HepG2 (cell line): ENCODE results near the gene LGALS13. TPM values are rescaled to one million over a fixed set of nuclear protein-coding genes. Genes with fewer than 3 reads are reported as not detected.

Experiments used
- ATF5 ChIP-seq: sonication (generic); formaldehyde crosslinking; IDR thresholded peaks from 2 replicates; pipeline ENCODE4 v1.4.0; 2020; ENCODE audit warnings: mild to moderate bottlenecking, low read depth, missing genetic modification reagents
- BCL6 ChIP-seq: IDR thresholded peaks from 2 replicates; pipeline ENCODE4 v1.6.1; 2016; ENCODE audit warnings: missing genetic modification reagents, missing compliant biosample characterization
- CC2D1A ChIP-seq: sonication (generic); formaldehyde crosslinking; IDR thresholded peaks from 2 replicates; pipeline ENCODE4 v1.8.1; 2023; ENCODE audit warnings: mild to moderate bottlenecking, missing genetic modification reagents
- DR1 ChIP-seq: sonication (generic); formaldehyde crosslinking; IDR thresholded peaks from 2 replicates; pipeline ENCODE4 v1.8.0; 2021; ENCODE audit warnings: mild to moderate bottlenecking, missing genetic modification reagents, inconsistent platforms
- FOXA3 ChIP-seq: IDR thresholded peaks from 2 replicates; pipeline ENCODE4 v1.6.1; 2016; ENCODE audit warnings: missing genetic modification reagents, missing compliant biosample characterization
- FUBP1 ChIP-seq: sonication (generic); formaldehyde crosslinking; IDR thresholded peaks from 2 replicates; pipeline ENCODE4 v1.5.1; 2020; ENCODE audit warnings: missing genetic modification reagents, mild to moderate bottlenecking, borderline replicate concordance
- GATA4 ChIP-seq: sonication (generic); IDR thresholded peaks from 2 replicates; pipeline ENCODE4 v1.6.1; 2016; ENCODE audit warnings: antibody characterized with exemption, low read depth, borderline replicate concordance
- GPN1 ChIP-seq: sonication (generic); formaldehyde crosslinking; IDR thresholded peaks from 2 replicates; pipeline ENCODE4 v1.5.1; 2020; ENCODE audit warnings: missing genetic modification reagents, borderline replicate concordance
- MTA1 ChIP-seq: sonication (generic); formaldehyde crosslinking; IDR thresholded peaks from 2 replicates; pipeline ENCODE4 v1.4.0; 2020; ENCODE audit warnings: missing genetic modification reagents, mild to moderate bottlenecking, borderline replicate concordance
- PATZ1 ChIP-seq: sonication (generic); formaldehyde crosslinking; IDR thresholded peaks from 2 replicates; pipeline ENCODE4 v1.4.0; 2020; ENCODE audit warnings: missing genetic modification reagents
- POLR2G ChIP-seq: fragments of 200-400 bp; formaldehyde crosslinking; IDR thresholded peaks from 2 replicates; pipeline ENCODE4 v1.6.1; 2018; ENCODE audit warnings: mild to moderate bottlenecking, low read depth, low read length, moderate library complexity
- TRAFD1 ChIP-seq: sonication (generic); formaldehyde crosslinking; IDR thresholded peaks from 2 replicates; pipeline ENCODE4 v1.5.1; 2020; ENCODE audit warnings: missing genetic modification reagents, mild to moderate bottlenecking, borderline replicate concordance
- ZFP91 ChIP-seq: sonication (generic); formaldehyde crosslinking; IDR thresholded peaks from 2 replicates; pipeline ENCODE4 v1.9.0; 2022; ENCODE audit warnings: missing genetic modification reagents, mild to moderate bottlenecking, borderline replicate concordance
- ZKSCAN8 ChIP-seq: IDR thresholded peaks from 2 replicates; pipeline ENCODE4 v1.6.1; 2016; ENCODE audit warnings: borderline replicate concordance, missing genetic modification reagents, missing compliant biosample characterization
- ZNF121 ChIP-seq: sonication (generic); formaldehyde crosslinking; IDR thresholded peaks from 2 replicates; pipeline ENCODE4 v1.5.0; 2020; ENCODE audit warnings: mild to moderate bottlenecking, missing genetic modification reagents
- ZNF331 ChIP-seq: sonication (generic); formaldehyde crosslinking; IDR thresholded peaks from 2 replicates; pipeline ENCODE4 v1.4.0; 2020; ENCODE audit warnings: missing genetic modification reagents
- ZNF414 ChIP-seq: sonication (generic); formaldehyde crosslinking; IDR thresholded peaks from 2 replicates; pipeline ENCODE4 v1.5.0; 2020; ENCODE audit warnings: missing genetic modification reagents
- ZNF878 ChIP-seq: sonication (generic); formaldehyde crosslinking; IDR thresholded peaks from 2 replicates; pipeline ENCODE4 v1.8.1; 2023; ENCODE audit warnings: mild to moderate bottlenecking, missing genetic modification reagents, moderate library complexity
- polyA plus RNA-seq, 8 experiments: library from polyadenylated mRNA; depleted of rRNA in 3 of 8; stranded (reverse) in 7 of 8; unstranded in 1 of 8; fragments of >200 nt; fragmentation: Illumina TruSeq in 4 of 8; extraction: Trizol in 4 of 8; gene quantifications; 2 replicates each; pipeline versions ENCODE4 v1.2.1 to v1.2.3, GENCODE V29; 2011 to 2016; ENCODE audit warnings: low read depth in 4 of 8, missing spikeins in 1 of 8, mixed read lengths in 1 of 8; ENCODE audit not compliant: insufficient read depth in 1 of 8
- total RNA-seq, 5 experiments: library from RNA; depleted of rRNA; stranded (reverse); fragments of >200 nt; fragmentation: Illumina TruSeq; extraction: Trizol; gene quantifications; 2 replicates each; pipeline ENCODE4 v1.2.3, GENCODE V29; 2016; ENCODE audit warnings: low read depth in 1 of 5
- TF ChIP-seq, protein P1 (sequence below): sonication (generic); formaldehyde crosslinking; IDR thresholded peaks from 2 replicates; pipeline ENCODE4 v1.4.0; 2020; ENCODE audit warnings: mild to moderate bottlenecking, low read depth, missing genetic modification reagents

Gene LGALS13
- total and polyA plus RNA-seq, 2 of the 13 experiments (the other 11 are each of a cell fraction or from before 2014, with no cell fraction given) = not detected

DNA sequence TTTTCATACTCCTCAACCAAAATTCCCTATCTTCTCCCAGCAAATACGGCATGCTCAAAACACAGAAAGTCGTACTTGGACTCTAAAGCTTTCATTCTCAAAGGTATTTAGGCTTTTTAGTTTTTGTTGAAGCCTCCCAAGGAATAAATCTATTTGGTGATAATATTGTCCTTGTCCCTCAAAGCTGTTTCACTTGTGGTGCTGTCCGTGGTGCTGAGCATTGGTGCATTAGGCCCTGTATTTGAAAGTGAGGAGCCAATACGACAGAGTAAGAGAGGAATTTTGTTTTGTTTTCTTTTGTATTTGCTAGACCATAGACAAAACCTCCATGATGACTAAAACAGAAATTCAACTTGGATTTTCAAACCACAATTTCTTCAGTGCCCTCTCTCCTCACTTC is 3.2 kb upstream of the LGALS13 start (continued):
- TF ChIP-seq BCL6 (CRISPR knock-in tag) = no peak
- TF ChIP-seq GPN1 (CRISPR knock-in tag) = no peak
- no peak for TF ChIP-seq ATF5 (CRISPR knock-in tag)
- no peak for TF ChIP-seq ZNF878 (CRISPR knock-in tag)
- no peak for TF ChIP-seq GATA4
- no peak for TF ChIP-seq CC2D1A (CRISPR knock-in tag)
- no peak for TF ChIP-seq PATZ1 (CRISPR knock-in tag)
- TF ChIP-seq DR1 = no peak
- TF ChIP-seq, protein P1, sequence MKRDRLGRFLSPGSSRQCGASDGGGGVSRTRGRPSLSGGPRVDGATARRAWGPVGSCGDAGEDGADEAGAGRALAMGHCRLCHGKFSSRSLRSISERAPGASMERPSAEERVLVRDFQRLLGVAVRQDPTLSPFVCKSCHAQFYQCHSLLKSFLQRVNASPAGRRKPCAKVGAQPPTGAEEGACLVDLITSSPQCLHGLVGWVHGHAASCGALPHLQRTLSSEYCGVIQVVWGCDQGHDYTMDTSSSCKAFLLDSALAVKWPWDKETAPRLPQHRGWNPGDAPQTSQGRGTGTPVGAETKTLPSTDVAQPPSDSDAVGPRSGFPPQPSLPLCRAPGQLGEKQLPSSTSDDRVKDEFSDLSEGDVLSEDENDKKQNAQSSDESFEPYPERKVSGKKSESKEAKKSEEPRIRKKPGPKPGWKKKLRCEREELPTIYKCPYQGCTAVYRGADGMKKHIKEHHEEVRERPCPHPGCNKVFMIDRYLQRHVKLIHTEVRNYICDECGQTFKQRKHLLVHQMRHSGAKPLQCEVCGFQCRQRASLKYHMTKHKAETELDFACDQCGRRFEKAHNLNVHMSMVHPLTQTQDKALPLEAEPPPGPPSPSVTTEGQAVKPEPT = no peak
- TF ChIP-seq ZNF331 (CRISPR knock-in tag) = peak; percentile 60; the same call in 1 of the 2 replicates
- 0 out of 2 replicates have a peak, but pooled peaks have one; percentile 20 for TF ChIP-seq FOXA3 (CRISPR knock-in tag)
- TF ChIP-seq ZFP91 (CRISPR knock-in tag) = no peak
- no peak for TF ChIP-seq MTA1 (CRISPR knock-in tag)
- no peak for TF ChIP-seq ZKSCAN8 (CRISPR knock-in tag)
- no peak for TF ChIP-seq POLR2G
- no peak for TF ChIP-seq TRAFD1
- no peak for TF ChIP-seq FUBP1 (CRISPR knock-in tag)
- TF ChIP-seq ZNF414 (CRISPR knock-in tag) = no peak
- no peak for TF ChIP-seq ZNF121 (CRISPR knock-in tag)
